Keratinocyte (primary cell): ENCODE data around the gene FAF2.

Experiments used
- EZH2 ChIP-seq: IDR thresholded peaks from one replicate; pipeline ENCODE4 v1.6.1; 2012; ENCODE audit warnings: inconsistent platforms, mild to moderate bottlenecking, low read length, moderate library complexity
- TF ChIP-seq, protein P1 (sequence below), 3 experiments: IDR thresholded peaks in 1 of 3; conservative IDR thresholded peaks in 1 of 3; optimal IDR thresholded peaks in 1 of 3; 2 replicates in 2 of 3; 3 replicates in 1 of 3; pipeline versions ENCODE3 to v1.5.1; 2011; ENCODE audit warnings: low read length in 3 of 3, mild to moderate bottlenecking in 3 of 3, moderate library complexity in 2 of 3, control low read depth in 1 of 3, inconsistent platforms in 1 of 3; ENCODE audit not compliant: insufficient read depth in 2 of 3; ENCODE audit errors: extremely low read depth in 1 of 3

DNA sequence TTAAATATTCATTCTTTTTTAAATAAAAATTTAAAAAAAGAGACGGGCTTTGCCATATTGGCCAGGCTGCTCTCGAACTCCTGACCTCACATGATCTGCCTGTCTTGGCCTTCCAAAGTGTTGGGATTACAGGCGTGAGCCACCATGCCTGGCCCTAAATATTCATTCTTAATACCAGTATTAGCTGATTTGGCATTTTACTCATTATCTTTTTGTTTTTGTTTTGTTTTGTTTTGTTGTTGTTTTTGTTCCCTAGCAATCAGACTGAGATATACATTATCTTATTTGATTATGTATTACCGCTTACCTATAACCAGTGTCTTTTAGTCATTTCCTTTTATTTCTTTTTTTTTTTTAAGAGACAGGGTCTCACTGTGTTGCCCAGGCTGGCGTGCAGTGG, 51.1 kb downstream of the FAF2 start:
- no peak for TF ChIP-seq EZH2
- TF ChIP-seq, protein P1, sequence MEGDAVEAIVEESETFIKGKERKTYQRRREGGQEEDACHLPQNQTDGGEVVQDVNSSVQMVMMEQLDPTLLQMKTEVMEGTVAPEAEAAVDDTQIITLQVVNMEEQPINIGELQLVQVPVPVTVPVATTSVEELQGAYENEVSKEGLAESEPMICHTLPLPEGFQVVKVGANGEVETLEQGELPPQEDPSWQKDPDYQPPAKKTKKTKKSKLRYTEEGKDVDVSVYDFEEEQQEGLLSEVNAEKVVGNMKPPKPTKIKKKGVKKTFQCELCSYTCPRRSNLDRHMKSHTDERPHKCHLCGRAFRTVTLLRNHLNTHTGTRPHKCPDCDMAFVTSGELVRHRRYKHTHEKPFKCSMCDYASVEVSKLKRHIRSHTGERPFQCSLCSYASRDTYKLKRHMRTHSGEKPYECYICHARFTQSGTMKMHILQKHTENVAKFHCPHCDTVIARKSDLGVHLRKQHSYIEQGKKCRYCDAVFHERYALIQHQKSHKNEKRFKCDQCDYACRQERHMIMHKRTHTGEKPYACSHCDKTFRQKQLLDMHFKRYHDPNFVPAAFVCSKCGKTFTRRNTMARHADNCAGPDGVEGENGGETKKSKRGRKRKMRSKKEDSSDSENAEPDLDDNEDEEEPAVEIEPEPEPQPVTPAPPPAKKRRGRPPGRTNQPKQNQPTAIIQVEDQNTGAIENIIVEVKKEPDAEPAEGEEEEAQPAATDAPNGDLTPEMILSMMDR (optimal IDR thresholded peaks at IDR 0.05 in 1 of 3, IDR thresholded peaks at IDR 0.05 in 1 of 3, conservative IDR thresholded peaks at IDR 0.05 in 1 of 3; ENCODE audit: extremely low read depth in 1 of 3, insufficient read depth in 2 of 3, low read length in 3 of 3), result no peak
